Fibroblast of mammary gland (primary cell): ENCODE data around the gene TTLL5.

Experiments
- DNase-seq: peaks from one replicate; pipeline ENCODE4 v3.0.0-alpha.2; 2010; ENCODE audit warnings: low read depth
- H3K4me3 ChIP-seq: 2 replicates; pipeline ENCODE4 v1.5.1; 2011; ENCODE audit warnings: low read depth, mild to moderate bottlenecking, low read length, moderate library complexity; ENCODE audit not compliant: control insufficient read depth
- TF ChIP-seq, protein P1 (sequence below): conservative IDR thresholded peaks from 2 replicates; pipeline ENCODE4 v1.5.1; 2011; ENCODE audit warnings: low read depth, low read length, inconsistent platforms; ENCODE audit not compliant: control insufficient read depth, insufficient read depth

TTLL5 gene

DNA sequence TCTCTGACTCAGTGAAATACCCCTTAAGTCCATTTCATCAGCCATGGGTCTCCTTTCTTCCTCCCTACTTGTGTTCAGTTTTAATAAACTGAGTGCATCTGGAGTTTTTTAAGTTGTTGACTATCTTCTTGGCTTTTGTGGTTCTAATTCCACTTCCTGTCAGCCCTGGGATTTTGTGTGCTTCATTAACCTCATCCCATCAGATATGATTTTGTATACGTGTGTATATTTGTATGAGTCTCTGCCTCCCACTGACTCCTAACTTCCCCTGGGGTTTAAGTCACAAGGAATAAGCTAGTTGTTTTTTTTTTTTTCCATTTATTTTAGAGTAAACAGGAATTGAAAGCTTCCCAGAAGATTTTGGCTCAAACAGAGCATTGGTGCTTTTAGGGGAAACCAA, 62.7 kb downstream of the TTLL5 start:
- TF ChIP-seq, protein P1, sequence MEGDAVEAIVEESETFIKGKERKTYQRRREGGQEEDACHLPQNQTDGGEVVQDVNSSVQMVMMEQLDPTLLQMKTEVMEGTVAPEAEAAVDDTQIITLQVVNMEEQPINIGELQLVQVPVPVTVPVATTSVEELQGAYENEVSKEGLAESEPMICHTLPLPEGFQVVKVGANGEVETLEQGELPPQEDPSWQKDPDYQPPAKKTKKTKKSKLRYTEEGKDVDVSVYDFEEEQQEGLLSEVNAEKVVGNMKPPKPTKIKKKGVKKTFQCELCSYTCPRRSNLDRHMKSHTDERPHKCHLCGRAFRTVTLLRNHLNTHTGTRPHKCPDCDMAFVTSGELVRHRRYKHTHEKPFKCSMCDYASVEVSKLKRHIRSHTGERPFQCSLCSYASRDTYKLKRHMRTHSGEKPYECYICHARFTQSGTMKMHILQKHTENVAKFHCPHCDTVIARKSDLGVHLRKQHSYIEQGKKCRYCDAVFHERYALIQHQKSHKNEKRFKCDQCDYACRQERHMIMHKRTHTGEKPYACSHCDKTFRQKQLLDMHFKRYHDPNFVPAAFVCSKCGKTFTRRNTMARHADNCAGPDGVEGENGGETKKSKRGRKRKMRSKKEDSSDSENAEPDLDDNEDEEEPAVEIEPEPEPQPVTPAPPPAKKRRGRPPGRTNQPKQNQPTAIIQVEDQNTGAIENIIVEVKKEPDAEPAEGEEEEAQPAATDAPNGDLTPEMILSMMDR = no peak
- H3K4me3 ChIP-seq = no peak overlapping the region
- peak; percentile 39 for DNase-seq

GRCh38 chr14:75724414-75725204, 63.6 kb downstream of the TTLL5 start:
- DNase-seq = peak; percentile 29
- no peak overlapping the region for H3K4me3 ChIP-seq
- TF ChIP-seq, protein P1 = no peak

- TF ChIP-seq, protein P1 = no peak
- no peak overlapping the region for H3K4me3 ChIP-seq
- peak; percentile 59 for DNase-seq
These were observed 64.4 kb downstream of the TTLL5 start for GRCh38 chr14:75725481-75725880.

DNA sequence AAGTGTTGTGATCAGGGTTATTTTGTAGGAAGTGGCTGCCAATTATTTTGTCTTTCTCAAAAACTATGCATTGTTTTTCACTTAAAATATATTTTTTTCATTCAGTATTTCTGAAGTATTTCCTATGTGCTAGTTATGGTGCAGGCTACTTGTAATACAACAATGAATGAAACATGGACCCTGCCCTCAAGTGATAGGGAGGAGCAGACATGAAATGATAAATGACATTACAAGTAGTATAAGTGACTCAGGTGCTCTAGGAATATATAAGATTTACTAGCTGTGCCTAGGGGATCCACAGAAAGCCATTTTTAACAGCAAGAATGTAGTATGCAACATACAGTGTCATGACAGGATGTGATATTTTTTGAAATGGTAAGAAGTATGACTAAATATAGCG, 65.3 kb downstream of the TTLL5 start:
- no peak overlapping the region for H3K4me3 ChIP-seq
- TF ChIP-seq, protein P1 = no peak
- DNase-seq = no peak

- no peak for DNase-seq
- TF ChIP-seq, protein P1 = no peak
- H3K4me3 ChIP-seq = no peak overlapping the region
These were observed 66.1 kb downstream of the TTLL5 start for GRCh38 chr14:75727124-75727523.

- H3K4me3 ChIP-seq = no peak overlapping the region
- DNase-seq = no peak
- TF ChIP-seq, protein P1 = no peak
These were observed 71.8 kb downstream of the TTLL5 start for GRCh38 chr14:75732888-75733287.
